Transverse colon (tissue), 4 donors: Measurements from ENCODE around the gene WDR18. TPM values are rescaled to one million over a fixed set of nuclear protein-coding genes. Genes with fewer than 3 reads are reported as not detected.
A peak's percentile ranks its signal among the peaks of the same experiment; 100 is the strongest.

Experiments
- DNase-seq: peaks from one replicate; pipeline ENCODE4 v3.0.0-alpha.2; 2019
- H3K27ac ChIP-seq, 4 donors: fragments of 200-600 bp; sonication (generic); 2 replicates each; pipeline ENCODE4 v1.5.1; 2016 to 2018; ENCODE audit warnings: inconsistent platforms in 4 of 4
- H3K27me3 ChIP-seq: fragments of 200-600 bp; sonication (generic); 2 replicates; pipeline ENCODE4 v1.5.1; 2017; ENCODE audit warnings: inconsistent platforms
- H3K36me3 ChIP-seq, 4 donors: fragments of 200-600 bp; sonication (generic); 2 replicates each; pipeline ENCODE4 v1.5.1; 2017 to 2019; ENCODE audit warnings: inconsistent platforms in 4 of 4
- H3K4me1 ChIP-seq, 4 donors: fragments of 200-600 bp; sonication (generic); 2 replicates each; pipeline ENCODE4 v1.5.1; 2017 to 2020; ENCODE audit warnings: inconsistent platforms in 4 of 4
- H3K4me3 ChIP-seq, 4 donors: fragments of 200-600 bp; sonication (generic); 1 replicate in 1 of 4; 2 replicates in 3 of 4; pipeline versions ENCODE4 v1.5.1 to v1.6.1; 2017 to 2019; ENCODE audit warnings: inconsistent platforms in 4 of 4
- H3K9me3 ChIP-seq, 2 donors: fragments of 200-600 bp; sonication (generic); 2 replicates each; pipeline ENCODE4 v1.5.1; 2017 to 2019; ENCODE audit warnings: inconsistent platforms in 2 of 2
- EP300 ChIP-seq: sonication (generic); formaldehyde crosslinking; IDR thresholded peaks from one replicate; pipeline ENCODE4 v1.6.1; 2017; ENCODE audit warnings: antibody characterized with exemption, low read depth
- POLR2A ChIP-seq: fragments of 450-650 bp; IDR thresholded peaks from one replicate; pipeline ENCODE4 v1.6.1; 2016; ENCODE audit warnings: antibody characterized with exemption, mild to moderate bottlenecking, moderate library complexity
- POLR2AphosphoS5 ChIP-seq, 3 donors: sonication (generic); formaldehyde crosslinking; IDR thresholded peaks; one replicate each; pipeline ENCODE4 v1.6.1; 2016; ENCODE audit warnings: antibody characterized with exemption in 3 of 3
- WGBS, 2 donors: methylation state at CpG; one replicate each; pipeline ENCODE4 v1.1.5; 2018; ENCODE audit warnings: low coverage in 1 of 2; 5-methylcytosine and 5-hydroxymethylcytosine counted together
- in situ Hi-C, 4 donors: fragments of 200-750 bp; cut with MboI; loops; one replicate each; pipeline versions ENCODE4 v1.15.0 to v1.15.1; 2017; ENCODE audit warnings: low sequenced_read_pairs in 3 of 4, low pct_ligation_motif_present in 1 of 4, low pct_unique_long_range_greater_than_20kb in 1 of 4
- intact Hi-C: fragments of 100-400 bp; cut with DNase I; formaldehyde crosslinking; loops from one replicate; pipeline ENCODE4 v1.15.1; 2023; ENCODE audit warnings: low total_unique reads
- total RNA-seq, 4 donors: library from RNA; depleted of rRNA; stranded (reverse); fragments of >200 nt; gene quantifications; one replicate each; pipeline ENCODE4 v1.1.0, GENCODE V29; 2016
- TF ChIP-seq, protein P1 (sequence below), 5 experiments: fragments of 200-600 bp in 3 of 5; fragments of 450-650 bp in 2 of 5; sonication (generic) in 3 of 5; IDR thresholded peaks; 1 replicate in 2 of 5; 2 replicates in 3 of 5; pipeline ENCODE4 v1.5.1; 2016 to 2017; ENCODE audit warnings: antibody characterized with exemption in 5 of 5, inconsistent platforms in 3 of 5, mild to moderate bottlenecking in 2 of 5, moderate library complexity in 1 of 5

The WDR18 gene
- total RNA-seq, 4 donors from 2014 or later = 23.1 to 47.4 (median 39.0) TPM

DNA sequence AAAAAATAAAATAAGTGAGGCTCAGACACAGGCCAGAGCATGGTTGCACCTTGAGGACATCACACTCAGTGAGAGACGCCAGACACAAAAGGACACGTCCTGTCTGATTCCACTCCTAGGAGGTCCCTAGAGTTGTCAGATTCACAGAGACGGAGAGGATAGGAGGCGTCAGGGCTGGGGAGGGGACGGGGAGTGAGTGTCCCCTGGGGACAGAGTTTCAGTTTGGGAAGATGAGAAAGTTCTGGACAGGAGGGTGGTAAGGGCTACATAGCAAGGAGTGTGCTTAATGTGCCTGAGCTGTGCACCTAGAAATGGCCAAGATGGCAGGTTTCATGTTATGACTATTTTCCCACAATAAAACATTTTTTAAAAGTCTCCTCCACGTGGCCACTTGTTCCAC is 13.9 kb downstream of the WDR18 start:
- TF ChIP-seq EP300 (no peak), POLR2AphosphoS5 (IDR thresholded peaks at IDR 0.05) (no peak), POLR2A (no peak)
- TF ChIP-seq, protein P1, sequence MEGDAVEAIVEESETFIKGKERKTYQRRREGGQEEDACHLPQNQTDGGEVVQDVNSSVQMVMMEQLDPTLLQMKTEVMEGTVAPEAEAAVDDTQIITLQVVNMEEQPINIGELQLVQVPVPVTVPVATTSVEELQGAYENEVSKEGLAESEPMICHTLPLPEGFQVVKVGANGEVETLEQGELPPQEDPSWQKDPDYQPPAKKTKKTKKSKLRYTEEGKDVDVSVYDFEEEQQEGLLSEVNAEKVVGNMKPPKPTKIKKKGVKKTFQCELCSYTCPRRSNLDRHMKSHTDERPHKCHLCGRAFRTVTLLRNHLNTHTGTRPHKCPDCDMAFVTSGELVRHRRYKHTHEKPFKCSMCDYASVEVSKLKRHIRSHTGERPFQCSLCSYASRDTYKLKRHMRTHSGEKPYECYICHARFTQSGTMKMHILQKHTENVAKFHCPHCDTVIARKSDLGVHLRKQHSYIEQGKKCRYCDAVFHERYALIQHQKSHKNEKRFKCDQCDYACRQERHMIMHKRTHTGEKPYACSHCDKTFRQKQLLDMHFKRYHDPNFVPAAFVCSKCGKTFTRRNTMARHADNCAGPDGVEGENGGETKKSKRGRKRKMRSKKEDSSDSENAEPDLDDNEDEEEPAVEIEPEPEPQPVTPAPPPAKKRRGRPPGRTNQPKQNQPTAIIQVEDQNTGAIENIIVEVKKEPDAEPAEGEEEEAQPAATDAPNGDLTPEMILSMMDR (IDR thresholded peaks at IDR 0.05) = no peak
- Histone ChIP-seq H3K36me3 (no peaks in the 10 kb centered on the region), H3K9me3 (no peaks in the 10 kb centered on the region), H3K27ac (no peak overlapping the region), H3K4me3 (no peak overlapping the region), H3K4me1 (peaks cover 6 to 24% (median 17%) of the 10 kb centered on the region in 4 donors), H3K27me3 (peaks cover 86% of the 10 kb centered on the region)
- in situ Hi-C loops (loop anchor here in 1 of 4 donors (25.0 kb wide), 1 partner anchor 136 kb away; the partner anchor contains the start of genes CFD and ELANE), intact Hi-C loops (no loop called here)
- DNase-seq = no peak
- 11 to 19% methylated on average over 4 to 6 of the region's 6 CpGs for WGBS, 2 donors

DNA sequence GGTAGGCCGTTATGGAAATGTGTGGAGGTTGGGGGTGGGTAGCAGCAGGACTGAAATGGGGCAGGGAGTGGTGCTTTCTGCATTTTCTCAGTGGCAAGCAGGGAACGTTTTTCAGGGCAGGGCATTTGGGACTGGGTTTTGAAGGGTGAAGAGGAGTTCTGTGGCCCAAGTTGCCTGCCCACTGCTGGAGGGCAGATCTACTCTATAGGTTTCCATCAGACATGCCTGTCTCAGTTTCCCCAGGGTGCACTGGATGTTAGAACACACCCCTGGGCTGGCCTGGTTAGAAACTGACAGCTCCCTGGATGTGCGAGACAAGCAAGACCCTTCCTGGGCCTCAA is 15.2 kb downstream of the WDR18 start:
- intact Hi-C loops = no loop called here
- 40 to 46% methylated on average over 2 to 3 of the region's 3 CpGs for WGBS, 2 donors
- TF ChIP-seq POLR2A (no peak), EP300 (no peak), POLR2AphosphoS5 (IDR thresholded peaks at IDR 0.05) (no peak)
- TF ChIP-seq, protein P1 (IDR thresholded peaks at IDR 0.05) = no peak

DNA sequence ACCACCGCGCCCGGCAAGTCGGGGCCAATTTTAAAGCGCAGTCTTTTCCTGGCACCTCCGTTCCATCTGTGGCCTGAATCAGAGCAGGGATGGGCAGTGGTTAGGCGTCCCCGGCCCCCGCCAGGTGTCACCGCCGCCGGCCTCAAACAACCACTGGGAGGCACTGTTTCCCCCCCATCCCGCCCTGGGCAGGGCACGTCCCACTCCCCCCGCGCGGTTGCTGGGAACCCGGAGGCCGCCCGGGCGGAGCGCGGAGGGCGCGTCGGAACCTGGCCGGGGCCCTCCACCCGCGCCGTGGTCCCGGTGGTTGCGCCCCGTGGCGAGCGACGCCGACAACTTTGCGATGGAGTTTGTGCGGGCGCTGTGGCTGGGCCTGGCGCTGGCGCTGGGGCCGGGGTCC is 15.9 kb downstream of the WDR18 start, which contains the start of gene GRIN3B:
GRIN3B (plus strand) TSS at position 325 of the 400 bp plus-strand sequence; CDS start at position 344, 19 bp downstream.
- peaks cover 83% of the 10 kb centered on the region for H3K27me3 ChIP-seq

More for the DNA sequence above, 15.2 kb downstream of the WDR18 start:
- no peak for DNase-seq
- Histone ChIP-seq H3K4me1 (peaks cover 6 to 24% (median 17%) of the 10 kb centered on the region in 4 donors), H3K36me3 (no peaks in the 10 kb centered on the region), H3K27ac (no peak overlapping the region), H3K27me3 (peaks cover 91% of the 10 kb centered on the region), H3K4me3 (no peak overlapping the region), H3K9me3 (no peaks in the 10 kb centered on the region)
- in situ Hi-C loops = loop anchor here in 1 of 4 donors (25.0 kb wide), 1 partner anchor 137 kb away; the partner anchor contains the start of genes CFD and ELANE

DNA sequence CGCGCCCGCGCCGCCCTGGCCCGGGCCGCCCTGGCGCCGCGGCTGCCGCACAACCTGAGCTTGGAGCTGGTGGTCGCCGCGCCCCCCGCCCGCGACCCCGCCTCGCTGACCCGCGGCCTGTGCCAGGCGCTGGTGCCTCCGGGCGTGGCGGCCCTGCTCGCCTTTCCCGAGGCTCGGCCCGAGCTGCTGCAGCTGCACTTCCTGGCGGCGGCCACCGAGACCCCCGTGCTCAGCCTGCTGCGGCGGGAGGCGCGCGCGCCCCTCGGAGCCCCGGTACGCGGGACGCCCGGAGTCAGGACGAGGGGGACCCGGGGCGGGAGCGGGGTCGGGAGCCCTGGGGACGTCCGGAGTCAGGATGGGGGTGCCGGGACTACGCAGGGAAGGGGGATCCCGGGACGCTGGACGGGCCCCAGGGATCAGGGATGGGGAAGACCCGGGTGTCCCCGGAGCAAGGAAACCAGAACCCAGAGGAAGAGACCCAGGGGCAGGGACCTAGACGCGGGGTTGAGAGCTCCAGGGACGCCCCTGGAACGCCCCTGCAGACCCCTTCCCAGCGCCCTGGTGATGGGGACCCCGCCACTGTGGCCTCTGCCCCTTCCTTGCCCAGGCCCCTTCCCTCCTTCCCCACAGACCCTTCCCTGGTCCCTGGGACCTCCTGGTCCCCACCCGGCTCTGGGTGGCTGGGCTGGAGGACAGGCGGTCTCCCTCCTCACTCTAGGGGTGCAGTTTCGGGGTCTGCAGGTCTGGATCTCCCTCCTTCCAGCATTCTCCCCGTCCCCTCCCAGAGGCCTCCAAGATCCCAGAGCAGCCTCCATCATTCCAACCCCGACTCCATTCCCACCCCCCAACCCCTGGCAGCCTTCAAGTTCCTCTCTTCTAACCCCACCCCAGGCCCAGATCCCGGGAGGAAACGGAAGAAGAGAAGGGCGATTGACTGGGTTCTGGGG is 16.7 kb downstream of the WDR18 start:
- TF ChIP-seq POLR2AphosphoS5 (IDR thresholded peaks at IDR 0.05) = no peak
- no peak for TF ChIP-seq POLR2A
- TF ChIP-seq, protein P1 (IDR thresholded peaks at IDR 0.05) = no peak
- TF ChIP-seq EP300 = no peak
- no peaks in the 10 kb centered on the region for H3K9me3 ChIP-seq
- peak overlapping the region in 1 of 4 donors; percentile 5 for H3K4me3 ChIP-seq
- in situ Hi-C loops = no loop called here
- H3K27me3 ChIP-seq = peaks cover 75% of the 10 kb centered on the region
- H3K27ac ChIP-seq = no peak overlapping the region
- intact Hi-C loops = no loop called here
- DNase-seq = no peak
- 6% methylated on average over 54 of the region's 73 CpGs; no CpG with 5 or more reads in 1 of the 2 donors for WGBS, 2 donors
- peaks cover 5 to 23% (median 15%) of the 10 kb centered on the region in 4 donors for H3K4me1 ChIP-seq
- no peaks in the 10 kb centered on the region for H3K36me3 ChIP-seq

More for the DNA sequence above, 15.9 kb downstream of the WDR18 start, which contains the start of gene GRIN3B:
- 0 to 2% methylated on average over 3 to 38 of the region's 43 CpGs for WGBS, 2 donors
- in situ Hi-C loops = no loop called here
- intact Hi-C loops = no loop called here
- Histone ChIP-seq H3K9me3 (no peaks in the 10 kb centered on the region), H3K4me1 (peaks cover 6 to 24% (median 17%) of the 10 kb centered on the region in 4 donors), H3K36me3 (no peaks in the 10 kb centered on the region), H3K27ac (no peak within 1 kb of the TSS), H3K4me3 (peak within 1 kb of the TSS in 1 of 4 donors; percentile 30)
- DNase-seq = peak; percentile 73
- TF ChIP-seq EP300 = no peak
- TF ChIP-seq, protein P1 (IDR thresholded peaks at IDR 0.05) = peak; percentile 27 to 49 (median 39)
